Central memory CD8-positive, alpha-beta T cell (primary cell): ENCODE data around the gene DNAJC10.
"Not testable (repeated sequence)": the region's sequence is repeated elsewhere in the genome, so short reads cannot be mapped to it uniquely, and the experiment has no call there.

ENCODE experiments used
- ATAC-seq: fragments of 150-1000 bp; cut with Tn5 transposase; replicated peaks from 2 replicates; pipeline ENCODE4 v1.10.0; 2022; ENCODE audit warnings: mild to moderate bottlenecking, moderate FRiP score, moderate number of reproducible peaks; ENCODE audit not compliant: poor library complexity, severe bottlenecking; ENCODE audit errors: extremely low read depth
- DNase-seq, 2 donors: peaks; one replicate each; pipeline ENCODE4 v3.0.0; 2021; ENCODE audit warnings: low spot score in 2 of 2
- H3K27ac Mint-ChIP-seq: one replicate; pipeline ENCODE4 v1.8.0; 2022; ENCODE audit warnings: low read depth, mild to moderate bottlenecking, moderate library complexity, mixed read lengths
- H3K27me3 Mint-ChIP-seq: one replicate; pipeline ENCODE4 v1.8.0; 2022; ENCODE audit warnings: mixed read lengths
- H3K36me3 Mint-ChIP-seq: one replicate; pipeline ENCODE4 v1.8.0; 2022; ENCODE audit warnings: mild to moderate bottlenecking, moderate library complexity, mixed read lengths; ENCODE audit not compliant: insufficient read depth
- H3K4me1 Mint-ChIP-seq: one replicate; pipeline ENCODE4 v1.8.0; 2022; ENCODE audit warnings: mixed read lengths
- H3K4me3 Mint-ChIP-seq: one replicate; pipeline ENCODE4 v1.8.0; 2022; ENCODE audit warnings: mild to moderate bottlenecking, moderate library complexity, mixed read lengths
- H3K9me3 Mint-ChIP-seq: one replicate; pipeline ENCODE4 v1.8.0; 2022; ENCODE audit warnings: mixed read lengths

Gene DNAJC10

GRCh38 chr2:182767578-182767977 lies 51.5 kb downstream of the DNAJC10 start:
- H3K4me1 Mint-ChIP-seq: peaks cover 24% of the 10 kb centered on the region
- H3K27me3 Mint-ChIP-seq: no peaks in the 10 kb centered on the region
- H3K9me3 Mint-ChIP-seq: peaks cover 11% of the 10 kb centered on the region
- DNase-seq (no peak), ATAC-seq (no peak)
- H3K27ac Mint-ChIP-seq: no peak overlapping the region
- H3K4me3 Mint-ChIP-seq: no peak overlapping the region
- peaks cover 10% of the 10 kb centered on the region for H3K36me3 Mint-ChIP-seq

GRCh38 chr2:182768950-182769349 lies 52.9 kb downstream of the DNAJC10 start:
- ATAC-seq, H3K27me3 Mint-ChIP-seq, DNase-seq, H3K27ac Mint-ChIP-seq, H3K4me3 Mint-ChIP-seq: not testable (repeated sequence)
- peaks cover 11% of the 10 kb centered on the region for H3K9me3 Mint-ChIP-seq
- H3K36me3 Mint-ChIP-seq: peaks cover 10% of the 10 kb centered on the region
- H3K4me1 Mint-ChIP-seq: peaks cover 27% of the 10 kb centered on the region

GRCh38 chr2:182779323-182779722 lies 63.3 kb downstream of the DNAJC10 start:
- H3K36me3 Mint-ChIP-seq: peaks cover 22% of the 10 kb centered on the region
- no peaks in the 10 kb centered on the region for H3K9me3 Mint-ChIP-seq
- no peaks in the 10 kb centered on the region for H3K27me3 Mint-ChIP-seq
- no peak overlapping the region for H3K4me3 Mint-ChIP-seq
- no peaks in the 10 kb centered on the region for H3K4me1 Mint-ChIP-seq
- no peak overlapping the region for H3K27ac Mint-ChIP-seq
- DNase-seq: no peak
- ATAC-seq: no peak

GRCh38 chr2:182781099-182781498 lies 65.0 kb downstream of the DNAJC10 start:
- H3K27ac Mint-ChIP-seq, ATAC-seq, H3K9me3 Mint-ChIP-seq, H3K4me3 Mint-ChIP-seq, DNase-seq, H3K27me3 Mint-ChIP-seq, H3K4me1 Mint-ChIP-seq: not testable (repeated sequence)
- peaks cover 19% of the 10 kb centered on the region for H3K36me3 Mint-ChIP-seq

GRCh38 chr2:182782686-182783085 lies 66.6 kb downstream of the DNAJC10 start:
- H3K4me3 Mint-ChIP-seq: not testable (repeated sequence)

GRCh38 chr2:182784058-182784706 lies 68.1 kb downstream of the DNAJC10 start:
- Mint-ChIP-seq H3K27me3 (no peaks in the 10 kb centered on the region), H3K36me3 (peaks cover 7% of the 10 kb centered on the region), H3K4me1 (no peaks in the 10 kb centered on the region), H3K27ac (no peak overlapping the region), H3K9me3 (no peaks in the 10 kb centered on the region), H3K4me3 (no peak overlapping the region)
- DNase-seq: no peak
- no peak for ATAC-seq

More at GRCh38 chr2:182782686-182783085, 66.6 kb downstream of the DNAJC10 start:
- H3K4me1 Mint-ChIP-seq, ATAC-seq, H3K27me3 Mint-ChIP-seq, H3K27ac Mint-ChIP-seq, DNase-seq, H3K9me3 Mint-ChIP-seq: not testable (repeated sequence)
- peaks cover 11% of the 10 kb centered on the region for H3K36me3 Mint-ChIP-seq

- DNase-seq (no peak), ATAC-seq (no peak)
- Mint-ChIP-seq H3K36me3 (peaks cover 7% of the 10 kb centered on the region), H3K4me1 (no peaks in the 10 kb centered on the region), H3K9me3 (no peaks in the 10 kb centered on the region), H3K4me3 (no peak overlapping the region), H3K27ac (no peak overlapping the region), H3K27me3 (no peaks in the 10 kb centered on the region)
Observed at GRCh38 chr2:182784777-182785176, 68.7 kb downstream of the DNAJC10 start.

- no peak overlapping the region for H3K27ac Mint-ChIP-seq
- H3K27me3 Mint-ChIP-seq: peaks cover 25% of the 10 kb centered on the region
- H3K4me1 Mint-ChIP-seq: no peaks in the 10 kb centered on the region
- peaks cover under 1% of the 10 kb centered on the region for H3K36me3 Mint-ChIP-seq
- no peak for DNase-seq
- H3K4me3 Mint-ChIP-seq: no peak overlapping the region
- no peak for ATAC-seq
- H3K9me3 Mint-ChIP-seq: no peaks in the 10 kb centered on the region
Observed at GRCh38 chr2:182792441-182792840, 76.4 kb downstream of the DNAJC10 start.

- Mint-ChIP-seq H3K36me3 (no peaks in the 10 kb centered on the region), H3K27me3 (peaks cover 52% of the 10 kb centered on the region), H3K9me3 (no peaks in the 10 kb centered on the region), H3K4me3 (no peak overlapping the region), H3K4me1 (no peaks in the 10 kb centered on the region), H3K27ac (no peak overlapping the region)
- no peak for ATAC-seq
- no peak for DNase-seq
Observed at GRCh38 chr2:182798736-182799135, 82.7 kb downstream of the DNAJC10 start.

- no peaks in the 10 kb centered on the region for H3K4me1 Mint-ChIP-seq
- peaks cover 27% of the 10 kb centered on the region for H3K27me3 Mint-ChIP-seq
- H3K27ac Mint-ChIP-seq: no peak overlapping the region
- no peaks in the 10 kb centered on the region for H3K36me3 Mint-ChIP-seq
- no peak for DNase-seq
- no peaks in the 10 kb centered on the region for H3K9me3 Mint-ChIP-seq
- ATAC-seq: no peak
- no peak overlapping the region for H3K4me3 Mint-ChIP-seq
Observed at GRCh38 chr2:182804128-182804527, 88.1 kb downstream of the DNAJC10 start.

- Mint-ChIP-seq H3K27ac (no peak overlapping the region), H3K27me3 (peaks cover 19% of the 10 kb centered on the region), H3K9me3 (no peaks in the 10 kb centered on the region), H3K4me1 (no peaks in the 10 kb centered on the region), H3K36me3 (no peaks in the 10 kb centered on the region), H3K4me3 (no peak overlapping the region)
- no peak for ATAC-seq
- DNase-seq: no peak
Observed at GRCh38 chr2:182807319-182807718, 91.3 kb downstream of the DNAJC10 start.

GRCh38 chr2:182810087-182810486 lies 94.0 kb downstream of the DNAJC10 start:
- Mint-ChIP-seq H3K27ac (no peak overlapping the region), H3K4me3 (no peak overlapping the region), H3K9me3 (no peaks in the 10 kb centered on the region), H3K36me3 (no peaks in the 10 kb centered on the region), H3K4me1 (no peaks in the 10 kb centered on the region), H3K27me3 (peaks cover 36% of the 10 kb centered on the region)
- DNase-seq (no peak), ATAC-seq (no peak)

GRCh38 chr2:182814380-182814779 lies 98.3 kb downstream of the DNAJC10 start:
- H3K36me3 Mint-ChIP-seq: no peaks in the 10 kb centered on the region
- no peak for ATAC-seq
- H3K27ac Mint-ChIP-seq: no peak overlapping the region
- H3K4me1 Mint-ChIP-seq: no peaks in the 10 kb centered on the region
- no peak overlapping the region for H3K4me3 Mint-ChIP-seq
- H3K9me3 Mint-ChIP-seq: no peaks in the 10 kb centered on the region
- peaks cover 56% of the 10 kb centered on the region for H3K27me3 Mint-ChIP-seq
- DNase-seq: no peak
